ENCODE data around the gene PSKH1.

The PSKH1 gene

DNA sequence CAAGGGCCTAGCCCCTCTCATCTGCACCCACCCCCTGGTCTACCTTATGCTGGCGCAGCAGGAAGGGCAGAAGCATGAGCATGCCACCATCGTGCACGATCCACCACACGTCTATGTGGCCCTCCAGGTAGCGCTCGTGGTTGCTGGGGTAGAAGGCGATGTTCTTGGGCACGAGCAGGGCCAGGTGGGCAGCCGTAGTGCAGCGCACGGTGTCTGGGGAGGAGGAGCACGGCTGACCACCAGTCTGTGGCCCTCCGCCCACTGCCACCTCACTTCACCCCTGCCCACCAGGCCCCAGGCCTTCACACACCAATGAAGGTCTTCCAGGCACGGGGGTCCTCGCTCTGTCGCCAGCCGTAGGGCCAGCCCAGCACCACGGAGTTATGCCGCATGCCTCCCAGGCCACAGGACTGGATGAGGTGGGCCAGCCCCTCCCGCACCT, 53.1 kb downstream of the PSKH1 start:
- H3K9ac ChIP-seq: no peak overlapping the region
- H2AFZ ChIP-seq: no peak overlapping the region
- no peak overlapping the region for H3K27ac ChIP-seq
- TF ChIP-seq, protein P1, sequence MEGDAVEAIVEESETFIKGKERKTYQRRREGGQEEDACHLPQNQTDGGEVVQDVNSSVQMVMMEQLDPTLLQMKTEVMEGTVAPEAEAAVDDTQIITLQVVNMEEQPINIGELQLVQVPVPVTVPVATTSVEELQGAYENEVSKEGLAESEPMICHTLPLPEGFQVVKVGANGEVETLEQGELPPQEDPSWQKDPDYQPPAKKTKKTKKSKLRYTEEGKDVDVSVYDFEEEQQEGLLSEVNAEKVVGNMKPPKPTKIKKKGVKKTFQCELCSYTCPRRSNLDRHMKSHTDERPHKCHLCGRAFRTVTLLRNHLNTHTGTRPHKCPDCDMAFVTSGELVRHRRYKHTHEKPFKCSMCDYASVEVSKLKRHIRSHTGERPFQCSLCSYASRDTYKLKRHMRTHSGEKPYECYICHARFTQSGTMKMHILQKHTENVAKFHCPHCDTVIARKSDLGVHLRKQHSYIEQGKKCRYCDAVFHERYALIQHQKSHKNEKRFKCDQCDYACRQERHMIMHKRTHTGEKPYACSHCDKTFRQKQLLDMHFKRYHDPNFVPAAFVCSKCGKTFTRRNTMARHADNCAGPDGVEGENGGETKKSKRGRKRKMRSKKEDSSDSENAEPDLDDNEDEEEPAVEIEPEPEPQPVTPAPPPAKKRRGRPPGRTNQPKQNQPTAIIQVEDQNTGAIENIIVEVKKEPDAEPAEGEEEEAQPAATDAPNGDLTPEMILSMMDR (IDR thresholded peaks at IDR 0.05): no peak
- H3K4me3 ChIP-seq (ENCODE audit: low read depth, low read length): no peak overlapping the region
- H3K79me2 ChIP-seq: peaks cover 2% of the 10 kb centered on the region
- no peaks in the 10 kb centered on the region for H3K36me3 ChIP-seq (ENCODE audit: control insufficient read depth, insufficient read depth, low read length)
- no peaks in the 10 kb centered on the region for H3K27me3 ChIP-seq (ENCODE audit: control insufficient read depth, insufficient read depth, low read length)
- H3K4me2 ChIP-seq (ENCODE audit: low read length): no peak overlapping the region
- no peaks in the 10 kb centered on the region for H3K9me3 ChIP-seq (ENCODE audit: control insufficient read depth, low read length)
- H3K4me1 ChIP-seq: no peaks in the 10 kb centered on the region

DNA sequence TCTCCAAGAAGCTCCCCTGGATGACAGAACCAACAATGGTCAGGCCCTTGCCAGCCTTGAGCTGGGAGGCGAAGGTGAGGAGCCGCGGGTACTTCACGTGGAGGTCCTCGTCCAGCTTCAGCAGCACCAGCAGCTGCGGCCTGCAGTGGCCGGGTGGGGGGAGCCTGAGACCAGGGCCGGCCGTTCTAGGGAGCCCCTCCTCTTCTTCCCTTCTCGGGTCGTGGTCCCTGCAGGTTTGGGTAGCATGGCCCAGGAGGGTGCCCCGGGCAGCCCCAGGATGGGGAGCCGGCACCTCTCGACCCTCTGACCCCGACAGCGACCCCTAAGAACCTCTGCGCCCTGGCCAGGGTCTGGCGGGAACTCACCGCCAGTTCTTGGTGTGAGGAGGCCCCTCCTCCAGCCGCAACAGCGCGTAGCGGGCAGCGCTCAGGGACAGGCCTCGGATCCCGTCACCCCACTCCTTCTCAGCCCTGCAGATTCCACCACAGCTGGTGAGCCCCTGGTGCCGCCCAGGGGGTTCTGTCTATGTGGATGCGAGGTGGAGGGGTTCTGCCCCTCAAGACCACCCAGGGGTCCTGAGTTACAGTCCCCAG, 54.0 kb downstream of the PSKH1 start:
- Histone ChIP-seq H3K27ac (no peak overlapping the region), H3K4me2 (ENCODE audit: low read length) (no peak overlapping the region), H3K9ac (no peak overlapping the region), H3K36me3 (ENCODE audit: control insufficient read depth, insufficient read depth, low read length) (no peaks in the 10 kb centered on the region), H3K4me1 (no peaks in the 10 kb centered on the region), H3K9me3 (ENCODE audit: control insufficient read depth, low read length) (no peaks in the 10 kb centered on the region), H2AFZ (no peak overlapping the region), H3K27me3 (ENCODE audit: control insufficient read depth, insufficient read depth, low read length) (no peaks in the 10 kb centered on the region), H3K4me3 (ENCODE audit: low read depth, low read length) (no peak overlapping the region), H3K79me2 (peaks cover 2% of the 10 kb centered on the region)
- TF ChIP-seq, protein P1 (IDR thresholded peaks at IDR 0.05): no peak

DNA sequence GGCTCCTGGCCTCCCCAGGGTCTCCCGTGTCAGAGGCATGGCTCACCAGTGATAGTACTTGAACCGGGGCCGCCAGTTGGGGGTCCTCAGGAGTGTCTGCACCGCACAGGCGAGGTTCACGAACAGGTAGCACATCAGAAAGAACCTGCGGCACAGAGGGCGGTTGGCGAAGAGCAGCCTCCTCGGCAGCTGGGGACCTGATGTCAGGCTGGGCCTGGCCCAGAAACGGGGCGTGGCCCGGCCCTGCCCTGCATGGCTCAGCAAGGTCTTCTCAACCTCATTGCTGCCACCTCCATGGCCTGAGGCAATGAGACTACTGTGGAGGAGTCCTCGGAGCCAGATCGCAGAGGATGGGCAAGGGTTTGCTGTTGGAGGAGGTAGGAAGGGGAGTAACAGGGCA, 55.0 kb downstream of the PSKH1 start:
- Histone ChIP-seq H3K9ac (no peak overlapping the region), H3K4me3 (ENCODE audit: low read depth, low read length) (no peak overlapping the region), H3K27me3 (ENCODE audit: control insufficient read depth, insufficient read depth, low read length) (no peaks in the 10 kb centered on the region), H3K9me3 (ENCODE audit: control insufficient read depth, low read length) (no peaks in the 10 kb centered on the region), H2AFZ (no peak overlapping the region), H3K4me1 (no peaks in the 10 kb centered on the region), H3K79me2 (peaks cover 2% of the 10 kb centered on the region), H3K27ac (no peak overlapping the region), H3K4me2 (ENCODE audit: low read length) (no peak overlapping the region), H3K36me3 (ENCODE audit: control insufficient read depth, insufficient read depth, low read length) (no peaks in the 10 kb centered on the region)
- TF ChIP-seq, protein P1 (IDR thresholded peaks at IDR 0.05): no peak

DNA sequence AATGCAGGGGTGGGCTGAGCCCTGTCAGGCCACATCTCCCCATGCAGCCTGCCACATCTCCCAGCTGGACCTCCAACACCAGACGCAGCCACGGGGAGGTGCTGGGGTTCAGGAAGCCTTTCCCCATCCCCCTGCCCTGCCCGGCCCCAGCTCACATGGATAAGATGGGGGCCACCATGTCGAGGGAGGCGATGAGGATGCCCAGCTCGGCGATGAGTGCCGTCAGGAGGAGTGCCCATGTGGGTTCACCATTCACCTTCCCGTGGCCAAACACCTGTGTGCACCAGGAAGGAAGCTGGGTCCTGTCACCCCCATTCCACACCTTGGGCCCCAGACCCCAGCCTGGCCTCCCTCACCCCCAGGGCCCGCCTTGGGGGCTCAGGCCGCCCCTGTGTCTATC, 56.6 kb downstream of the PSKH1 start:
- Histone ChIP-seq H3K27me3 (ENCODE audit: control insufficient read depth, insufficient read depth, low read length) (no peaks in the 10 kb centered on the region), H3K4me2 (ENCODE audit: low read length) (no peak overlapping the region), H3K4me3 (ENCODE audit: low read depth, low read length) (no peak overlapping the region), H3K9ac (no peak overlapping the region), H3K4me1 (no peaks in the 10 kb centered on the region), H3K36me3 (ENCODE audit: control insufficient read depth, insufficient read depth, low read length) (no peaks in the 10 kb centered on the region), H3K27ac (no peak overlapping the region), H2AFZ (no peak overlapping the region), H3K79me2 (peaks cover 2% of the 10 kb centered on the region), H3K9me3 (ENCODE audit: control insufficient read depth, low read length) (no peaks in the 10 kb centered on the region)
- TF ChIP-seq, protein P1 (IDR thresholded peaks at IDR 0.05): no peak

DNA sequence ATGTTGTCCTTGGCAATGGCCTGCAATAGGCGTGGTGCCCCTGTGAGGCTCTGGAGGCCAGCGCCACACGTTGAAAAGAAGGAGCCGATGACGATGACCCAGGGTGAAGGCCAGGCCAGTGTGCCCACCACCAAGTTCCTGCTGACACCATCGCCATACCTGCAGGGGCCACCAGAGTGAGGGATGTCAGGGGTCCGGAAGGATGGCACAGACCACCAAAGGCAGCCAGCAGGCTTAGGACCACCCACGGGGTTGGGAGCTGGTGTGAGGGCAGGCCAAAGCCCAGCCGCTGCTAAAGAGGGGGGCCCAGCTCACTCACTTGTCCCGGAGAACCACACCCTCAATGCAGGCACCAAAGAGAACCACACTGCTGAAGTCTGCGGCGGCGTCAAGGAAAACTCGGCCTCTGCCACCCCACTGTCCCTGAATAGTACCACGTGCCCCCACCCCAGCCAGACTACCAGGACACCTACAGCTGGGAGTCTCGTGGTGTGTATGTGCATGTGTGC, 57.3 kb downstream of the PSKH1 start:
- Histone ChIP-seq H3K9ac (no peak overlapping the region), H3K4me2 (ENCODE audit: low read length) (no peak overlapping the region), H3K4me3 (ENCODE audit: low read depth, low read length) (no peak overlapping the region), H3K36me3 (ENCODE audit: control insufficient read depth, insufficient read depth, low read length) (no peaks in the 10 kb centered on the region), H3K9me3 (ENCODE audit: control insufficient read depth, low read length) (no peaks in the 10 kb centered on the region), H3K27me3 (ENCODE audit: control insufficient read depth, insufficient read depth, low read length) (no peaks in the 10 kb centered on the region), H2AFZ (no peak overlapping the region), H3K79me2 (peaks cover 2% of the 10 kb centered on the region), H3K4me1 (no peaks in the 10 kb centered on the region), H3K27ac (no peak overlapping the region)
- TF ChIP-seq, protein P1 (IDR thresholded peaks at IDR 0.05): no peak
